Lower leg skin (tissue), 4 donors: ENCODE results near the gene BTBD17. TPM values are rescaled to one million over a fixed set of nuclear protein-coding genes. Genes with fewer than 3 reads are reported as not detected.

ENCODE experiments used
- DNase-seq, 2 donors: peaks; one replicate each; pipeline ENCODE4 v3.0.0-alpha.2; 2019; ENCODE audit warnings: low spot score in 2 of 2
- H3K4me3 ChIP-seq: fragments of 200-600 bp; sonication (generic); 2 replicates; pipeline ENCODE4 v1.5.1; 2017; ENCODE audit warnings: mild to moderate bottlenecking, low read depth; ENCODE audit not compliant: poor library complexity, severe bottlenecking
- POLR2A ChIP-seq, 2 donors: fragments of 450-650 bp; IDR thresholded peaks; one replicate each; pipeline ENCODE4 v1.6.1; 2016 to 2017; ENCODE audit warnings: antibody characterized with exemption in 2 of 2, mild to moderate bottlenecking in 1 of 2, moderate library complexity in 1 of 2
- WGBS, 2 donors: methylation state at CpG; one replicate each; pipeline ENCODE4 v1.1.5; 2018; 5-methylcytosine and 5-hydroxymethylcytosine counted together
- intact Hi-C: fragments of 100-400 bp; cut with DNase I; formaldehyde crosslinking; loops from one replicate; pipeline ENCODE4 v1.15.0; 2023; ENCODE audit warnings: low total_unique reads
- total RNA-seq, 4 donors: library from RNA; depleted of rRNA; stranded (reverse); fragments of >200 nt; gene quantifications; one replicate each; pipeline ENCODE4 v1.1.0, GENCODE V29; 2016
- TF ChIP-seq, protein P1 (sequence below), 3 donors: fragments of 450-650 bp; IDR thresholded peaks; one replicate each; pipeline ENCODE4 v1.5.1; 2016; ENCODE audit warnings: antibody characterized with exemption in 3 of 3, mild to moderate bottlenecking in 3 of 3, moderate library complexity in 2 of 3

Gene BTBD17
- total RNA-seq, 4 donors from 2014 or later = 0.22 TPM; not detected in 3

DNA sequence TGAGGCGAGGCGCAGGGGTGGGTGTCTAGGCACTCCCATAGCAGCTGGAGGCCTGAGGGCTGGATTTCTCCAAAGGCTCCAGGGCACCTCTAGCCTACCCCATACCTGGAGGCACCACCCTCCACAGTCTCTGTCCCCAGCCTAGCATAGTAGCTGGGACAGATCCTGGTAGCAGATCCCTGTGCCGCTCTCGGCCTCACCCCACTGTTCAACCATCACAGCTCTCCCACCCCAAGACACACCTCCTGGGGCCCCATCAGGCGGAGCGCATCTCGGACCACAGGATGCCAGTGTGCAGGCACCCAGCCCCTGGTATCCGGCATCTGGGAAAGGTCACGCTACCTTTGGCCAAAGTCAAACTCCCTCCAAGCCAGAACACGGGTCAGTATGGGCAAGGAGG, 7.1 kb downstream of the BTBD17 start:
- intact Hi-C loops = no loop called here
- DNase-seq = no peak
- no peak overlapping the region for H3K4me3 ChIP-seq
- TF ChIP-seq, protein P1, sequence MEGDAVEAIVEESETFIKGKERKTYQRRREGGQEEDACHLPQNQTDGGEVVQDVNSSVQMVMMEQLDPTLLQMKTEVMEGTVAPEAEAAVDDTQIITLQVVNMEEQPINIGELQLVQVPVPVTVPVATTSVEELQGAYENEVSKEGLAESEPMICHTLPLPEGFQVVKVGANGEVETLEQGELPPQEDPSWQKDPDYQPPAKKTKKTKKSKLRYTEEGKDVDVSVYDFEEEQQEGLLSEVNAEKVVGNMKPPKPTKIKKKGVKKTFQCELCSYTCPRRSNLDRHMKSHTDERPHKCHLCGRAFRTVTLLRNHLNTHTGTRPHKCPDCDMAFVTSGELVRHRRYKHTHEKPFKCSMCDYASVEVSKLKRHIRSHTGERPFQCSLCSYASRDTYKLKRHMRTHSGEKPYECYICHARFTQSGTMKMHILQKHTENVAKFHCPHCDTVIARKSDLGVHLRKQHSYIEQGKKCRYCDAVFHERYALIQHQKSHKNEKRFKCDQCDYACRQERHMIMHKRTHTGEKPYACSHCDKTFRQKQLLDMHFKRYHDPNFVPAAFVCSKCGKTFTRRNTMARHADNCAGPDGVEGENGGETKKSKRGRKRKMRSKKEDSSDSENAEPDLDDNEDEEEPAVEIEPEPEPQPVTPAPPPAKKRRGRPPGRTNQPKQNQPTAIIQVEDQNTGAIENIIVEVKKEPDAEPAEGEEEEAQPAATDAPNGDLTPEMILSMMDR (IDR thresholded peaks at IDR 0.05) = no peak
- no peak for TF ChIP-seq POLR2A (IDR thresholded peaks at IDR 0.05)
- WGBS, 2 donors = 83 to 86% methylated on average over 10 of the region's 10 CpGs

DNA sequence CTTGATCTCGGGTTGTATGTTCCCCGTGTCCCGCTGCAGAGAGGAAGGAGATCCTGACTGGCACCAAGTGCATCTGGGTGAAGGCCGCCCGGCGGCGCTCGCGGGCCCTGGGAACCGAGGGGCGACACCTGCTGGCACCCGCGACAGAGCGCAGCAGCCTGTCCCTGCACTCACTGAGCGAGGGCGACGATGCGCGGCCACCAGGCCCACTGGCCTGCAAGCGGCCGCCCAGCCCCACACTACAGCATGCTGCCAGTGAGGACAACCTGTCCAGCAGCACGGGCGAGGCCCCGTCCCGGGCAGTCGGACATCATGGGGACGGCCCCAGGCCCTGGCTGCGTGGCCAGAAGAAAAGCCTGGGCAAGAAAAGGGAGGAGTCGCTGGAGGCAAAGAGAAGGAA, 7.5 kb downstream of the BTBD17 start:
- intact Hi-C loops = no loop called here
- WGBS, 2 donors = 28 to 55% methylated on average over 14 to 22 of the region's 29 CpGs
- no peak for DNase-seq
- H3K4me3 ChIP-seq = no peak overlapping the region
- TF ChIP-seq, protein P1 (IDR thresholded peaks at IDR 0.05) = no peak
- TF ChIP-seq POLR2A (IDR thresholded peaks at IDR 0.05) = no peak

DNA sequence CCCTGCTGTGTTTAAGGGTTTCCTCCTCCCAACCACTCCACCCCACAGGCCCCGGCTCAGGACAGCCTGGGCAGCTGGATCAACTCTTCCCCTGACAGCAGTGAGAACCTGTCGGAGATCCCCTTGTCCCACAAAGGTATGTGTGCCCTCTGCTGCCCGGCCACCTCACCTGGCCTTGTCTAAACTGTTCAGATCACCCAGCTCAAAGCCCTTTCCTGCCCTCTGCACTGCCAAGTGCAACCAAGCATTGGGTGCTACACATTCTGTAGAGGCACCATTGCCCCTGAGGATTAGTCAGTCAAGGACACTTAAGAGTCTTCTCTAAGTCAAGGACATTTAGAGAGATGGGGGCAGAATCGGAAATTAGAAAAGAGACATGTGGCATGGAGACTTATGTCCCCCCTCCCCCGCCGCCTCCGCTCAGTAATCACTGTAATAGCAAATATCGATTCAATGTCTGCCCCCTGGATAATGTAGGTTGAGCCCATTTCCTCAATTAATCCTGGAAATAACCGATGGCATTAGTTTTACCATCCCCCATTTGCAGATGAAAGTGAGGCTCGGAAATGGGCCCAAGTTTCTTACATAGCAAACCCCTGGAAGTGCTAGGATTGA, 8.1 kb downstream of the BTBD17 start:
- TF ChIP-seq, protein P1 (IDR thresholded peaks at IDR 0.05) = no peak
- no peak for TF ChIP-seq POLR2A (IDR thresholded peaks at IDR 0.05)
- H3K4me3 ChIP-seq = no peak overlapping the region
- WGBS, 2 donors = 80 to 81% methylated on average over 10 of the region's 10 CpGs
- no peak for DNase-seq
- intact Hi-C loops = no loop called here

DNA sequence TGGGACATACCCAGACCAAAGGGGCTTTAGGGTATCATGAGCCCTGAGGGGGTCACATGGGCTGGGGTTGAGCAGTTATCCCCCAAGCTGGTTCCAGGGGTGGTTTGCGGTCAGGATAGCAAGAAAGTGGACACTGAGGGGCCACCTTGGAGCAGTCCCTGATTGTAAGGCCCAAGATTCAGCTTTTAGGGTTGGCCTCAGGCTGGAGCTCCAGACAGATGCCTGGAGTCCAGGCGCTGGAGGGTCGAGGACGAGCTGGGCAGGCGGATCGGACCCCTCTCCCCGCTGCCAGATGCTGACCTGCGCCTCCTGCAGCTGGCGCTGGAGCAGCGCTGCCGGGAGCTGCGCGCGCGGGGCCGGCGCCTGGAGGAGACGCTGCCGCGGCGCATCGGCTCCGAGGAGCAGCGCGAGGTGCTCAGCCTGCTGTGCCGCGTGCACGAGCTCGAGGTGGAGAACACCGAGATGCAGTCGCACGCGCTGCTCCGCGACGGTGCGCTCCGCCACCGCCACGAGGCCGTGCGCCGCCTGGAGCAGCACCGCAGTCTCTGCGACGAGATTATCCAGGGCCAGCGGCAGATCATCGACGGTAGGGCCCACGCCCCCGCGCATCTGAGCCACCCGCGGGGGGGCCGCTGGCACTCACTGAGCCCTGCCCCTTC, 10.0 kb downstream of the BTBD17 start:
- intact Hi-C loops = no loop called here
- TF ChIP-seq POLR2A (IDR thresholded peaks at IDR 0.05) = no peak
- TF ChIP-seq, protein P1 (IDR thresholded peaks at IDR 0.05) = no peak
- no peak for DNase-seq
- WGBS, 2 donors = 27 to 53% methylated on average over 8 to 23 of the region's 55 CpGs
- no peak overlapping the region for H3K4me3 ChIP-seq

DNA sequence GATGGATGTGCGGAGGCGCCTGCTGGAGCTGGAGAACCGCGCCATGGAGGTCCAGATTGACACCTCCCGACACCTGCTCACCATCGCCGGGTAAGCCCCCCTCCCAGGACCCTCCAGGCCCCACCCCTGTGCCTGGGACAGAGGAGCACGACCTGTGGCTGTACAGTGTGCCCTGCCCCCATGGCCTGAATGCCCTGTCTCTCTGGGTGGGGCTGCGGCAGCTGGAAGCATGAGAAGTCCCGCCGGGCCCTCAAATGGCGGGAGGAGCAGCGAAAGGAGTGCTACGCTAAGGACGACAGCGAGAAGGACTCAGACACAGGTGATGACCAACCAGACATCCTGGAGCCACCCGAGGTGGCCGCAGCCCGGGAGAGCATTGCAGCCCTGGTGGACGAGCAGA, 11.2 kb downstream of the BTBD17 start:
- no peak overlapping the region for H3K4me3 ChIP-seq
- intact Hi-C loops = no loop called here
- TF ChIP-seq, protein P1 (IDR thresholded peaks at IDR 0.05) = no peak
- no peak for TF ChIP-seq POLR2A (IDR thresholded peaks at IDR 0.05)
- 83 to 85% methylated on average over 19 to 20 of the region's 20 CpGs for WGBS, 2 donors
- DNase-seq = no peak
